HK-2 (cell line): Measurements from ENCODE around the gene CHPF2.
A peak's percentile ranks its signal among the peaks of the same experiment; 100 is the strongest.

Source experiments
- DNase-seq: peaks from one replicate; pipeline ENCODE4 v3.0.0-alpha.2; 2018; ENCODE audit not compliant: unreplicated experiment

CHPF2 gene

GRCh38 chr7:151232091-151232916 lies at the start of gene CHPF2:
TSS of gene CHPF2 (plus strand) at chr7:151232483. CDS start at chr7:151234012, 1,529 bp downstream.
- DNase-seq, result peak; percentile 89

GRCh38 chr7:151185762-151186639 lies 46.3 kb upstream of the CHPF2 start:
- no peak for DNase-seq

DNA sequence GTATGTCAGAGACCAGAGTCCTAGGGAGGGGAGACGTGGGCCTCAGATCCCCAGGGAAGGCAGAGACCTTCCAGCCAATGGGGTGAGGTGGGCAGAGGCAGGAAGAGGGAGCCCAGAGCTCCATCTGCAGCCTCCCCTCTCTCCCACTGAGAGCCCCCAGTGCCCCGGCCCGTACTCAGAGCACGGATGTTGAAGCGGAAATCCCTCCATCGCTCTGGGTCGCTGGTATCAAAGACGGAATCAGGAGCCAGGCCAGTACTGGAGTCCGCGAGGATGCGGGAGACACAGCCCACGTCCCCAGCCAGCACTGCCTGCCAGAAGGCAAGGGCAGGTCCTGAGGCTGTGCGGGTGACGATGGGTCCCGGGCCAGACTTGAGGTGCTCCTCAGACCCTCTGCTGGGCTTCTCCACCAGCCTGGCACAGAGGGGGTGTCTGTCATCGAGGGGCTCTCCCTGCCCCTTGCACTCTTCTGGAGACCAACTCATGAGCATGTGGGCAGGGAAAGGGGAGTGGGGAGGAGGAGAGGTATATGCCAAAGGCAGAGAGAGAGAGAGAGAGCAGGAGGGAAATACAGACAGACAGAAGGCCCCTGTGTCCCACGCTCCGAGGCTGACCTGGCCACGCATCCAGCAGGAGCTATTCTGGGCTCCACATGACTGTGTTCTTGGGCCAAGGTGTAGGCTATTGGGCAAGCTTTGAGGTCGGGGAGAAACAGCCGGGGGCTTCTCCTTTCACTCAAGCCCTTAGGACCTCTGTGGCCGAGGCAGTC lies 45.5 kb upstream of the CHPF2 start, which contains the start of gene ASB10:
ASB10 (minus strand) TSS at position 611 of the 769 bp plus-strand sequence; CDS start at position 491, 120 bp downstream.
- DNase-seq, result no peak

- no peak for DNase-seq
Observed at GRCh38 chr7:151187409-151188251, 44.7 kb upstream of the CHPF2 start.

DNA sequence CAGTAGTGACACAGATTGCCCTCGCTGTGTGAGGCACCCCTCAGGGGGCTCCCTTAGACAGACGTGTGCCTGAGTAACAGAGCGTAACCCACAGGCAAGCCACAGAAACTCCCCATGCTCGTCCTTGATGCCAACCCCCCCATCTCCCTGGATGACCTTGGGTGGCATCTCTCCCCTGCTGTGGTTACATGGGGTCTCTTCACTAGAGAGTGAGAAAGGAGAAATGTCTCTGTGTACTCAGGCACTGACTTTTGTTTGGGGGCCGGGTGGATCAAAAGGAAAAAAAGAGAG lies 44.1 kb upstream of the CHPF2 start:
- no peak for DNase-seq

DNA sequence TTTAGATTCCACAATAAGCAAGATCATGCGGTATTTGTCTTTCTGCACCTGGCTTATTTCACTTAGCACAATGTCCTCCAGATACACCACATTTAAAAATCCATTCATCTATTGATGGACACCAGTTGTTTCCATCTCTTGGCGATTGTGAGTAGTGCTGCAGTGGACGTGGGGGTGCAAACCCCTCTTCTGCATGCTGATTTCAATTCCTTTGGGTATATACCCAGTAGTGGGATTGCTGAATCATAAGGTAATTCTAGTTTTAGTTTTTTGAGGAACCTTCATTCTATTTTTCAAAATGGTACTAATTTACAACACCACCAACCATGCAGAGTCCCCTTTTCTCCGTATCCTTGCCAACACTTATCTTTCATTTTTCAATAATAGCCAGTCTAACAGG lies 43.2 kb upstream of the CHPF2 start:
- no peak for DNase-seq

DNA sequence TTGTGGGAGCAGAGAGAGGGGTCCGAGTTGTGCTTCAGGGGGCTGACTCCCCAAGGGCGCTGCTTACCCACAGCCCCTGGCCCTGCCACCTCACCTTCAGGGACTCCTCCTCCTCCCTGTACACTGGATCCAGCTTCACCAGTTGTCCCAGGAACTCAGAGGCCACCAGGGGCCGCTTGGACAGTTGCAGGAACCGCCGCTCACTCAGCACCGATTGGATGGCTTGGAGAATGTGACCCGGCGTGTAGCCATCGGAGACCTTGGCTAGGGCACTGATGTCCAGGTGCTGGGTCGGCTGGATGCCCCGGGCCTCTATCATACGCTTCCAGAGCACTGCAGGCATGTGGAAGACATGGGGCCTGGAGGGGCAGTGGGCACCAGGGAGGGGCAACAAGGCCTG lies 40.7 kb upstream of the CHPF2 start:
- no peak for DNase-seq

GRCh38 chr7:151192002-151192539 lies 40.2 kb upstream of the CHPF2 start:
- no peak for DNase-seq

- DNase-seq, result no peak
Observed at GRCh38 chr7:151193203-151193978, 38.9 kb upstream of the CHPF2 start.

DNA sequence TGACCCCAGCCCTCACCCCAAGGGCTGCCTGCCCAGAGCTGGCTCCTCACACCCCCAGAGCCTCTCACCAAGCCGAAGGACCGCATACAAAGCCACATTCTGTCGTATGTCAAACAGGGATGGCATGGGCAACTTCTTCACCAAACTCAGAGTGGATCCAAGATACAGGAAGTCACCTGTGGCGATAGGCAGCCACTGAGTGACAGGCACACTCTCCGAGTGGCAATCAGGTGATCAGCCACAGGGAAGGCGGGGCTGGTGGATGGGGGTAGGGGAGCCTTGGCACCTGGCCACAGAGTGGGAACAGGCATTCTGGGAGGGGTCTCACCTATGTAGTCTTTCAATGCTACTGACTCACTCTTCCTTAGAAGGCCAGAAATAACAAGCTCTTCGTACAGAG lies 38.1 kb upstream of the CHPF2 start:
- DNase-seq, result no peak

DNA sequence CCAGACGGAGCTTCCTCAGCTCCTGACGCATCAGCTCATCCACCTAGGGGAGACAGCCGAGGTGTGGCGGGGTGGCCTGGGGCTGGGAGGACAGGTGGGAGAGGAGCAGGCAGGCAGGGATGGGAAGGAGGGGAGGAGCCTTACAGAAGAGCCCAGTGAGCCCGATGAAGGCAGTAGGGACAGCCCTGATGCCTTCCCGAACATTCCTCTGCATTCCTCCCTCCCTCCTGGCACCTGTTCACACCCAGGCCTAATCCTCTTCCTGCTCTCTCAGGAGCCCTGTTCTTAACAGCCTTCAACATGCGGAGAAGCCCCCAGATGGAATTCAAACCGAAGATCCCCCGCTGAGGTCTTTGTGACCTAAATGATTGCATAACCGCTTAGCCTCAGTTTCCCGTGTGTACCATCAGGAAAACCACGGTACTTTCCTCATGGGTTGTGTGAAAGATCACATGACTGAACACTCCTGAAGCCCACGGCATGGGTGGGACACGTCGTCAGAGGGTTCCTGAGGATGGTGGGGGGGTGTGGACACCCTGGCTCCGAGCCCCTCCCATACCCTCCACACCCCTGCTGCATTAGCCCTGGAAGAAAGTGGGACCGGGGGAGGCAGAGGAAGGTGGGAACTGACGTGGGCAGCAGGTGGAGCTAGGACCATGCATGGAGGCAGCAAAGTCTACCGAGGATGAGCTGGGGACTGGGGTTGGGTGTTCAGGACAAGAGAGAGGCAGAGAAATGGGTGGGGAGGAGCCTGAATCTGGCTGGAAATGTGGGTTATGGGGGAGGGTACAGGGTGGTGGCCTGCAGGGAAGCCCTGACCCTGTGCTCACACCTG lies 36.5 kb upstream of the CHPF2 start:
- no peak for DNase-seq

DNA sequence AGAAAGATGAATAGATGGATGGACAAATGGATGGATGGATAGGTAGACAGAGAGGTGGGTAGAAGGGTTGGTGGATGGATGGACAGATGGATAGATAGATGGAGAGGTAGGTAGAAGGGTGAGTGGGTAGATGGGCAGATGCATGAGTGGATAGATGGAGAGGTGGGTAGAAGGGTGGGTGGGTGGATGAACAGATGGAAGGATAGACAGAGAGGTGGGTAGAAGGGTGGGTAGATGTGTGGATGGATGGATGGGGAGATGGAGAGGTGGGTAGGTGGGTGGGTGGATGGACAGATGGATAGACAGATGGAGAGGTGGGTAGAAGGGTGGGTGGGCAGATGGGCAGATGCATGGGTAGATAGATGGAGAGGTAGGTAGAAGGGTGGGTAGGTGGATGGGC lies 34.4 kb upstream of the CHPF2 start:
- DNase-seq, result no peak

DNA sequence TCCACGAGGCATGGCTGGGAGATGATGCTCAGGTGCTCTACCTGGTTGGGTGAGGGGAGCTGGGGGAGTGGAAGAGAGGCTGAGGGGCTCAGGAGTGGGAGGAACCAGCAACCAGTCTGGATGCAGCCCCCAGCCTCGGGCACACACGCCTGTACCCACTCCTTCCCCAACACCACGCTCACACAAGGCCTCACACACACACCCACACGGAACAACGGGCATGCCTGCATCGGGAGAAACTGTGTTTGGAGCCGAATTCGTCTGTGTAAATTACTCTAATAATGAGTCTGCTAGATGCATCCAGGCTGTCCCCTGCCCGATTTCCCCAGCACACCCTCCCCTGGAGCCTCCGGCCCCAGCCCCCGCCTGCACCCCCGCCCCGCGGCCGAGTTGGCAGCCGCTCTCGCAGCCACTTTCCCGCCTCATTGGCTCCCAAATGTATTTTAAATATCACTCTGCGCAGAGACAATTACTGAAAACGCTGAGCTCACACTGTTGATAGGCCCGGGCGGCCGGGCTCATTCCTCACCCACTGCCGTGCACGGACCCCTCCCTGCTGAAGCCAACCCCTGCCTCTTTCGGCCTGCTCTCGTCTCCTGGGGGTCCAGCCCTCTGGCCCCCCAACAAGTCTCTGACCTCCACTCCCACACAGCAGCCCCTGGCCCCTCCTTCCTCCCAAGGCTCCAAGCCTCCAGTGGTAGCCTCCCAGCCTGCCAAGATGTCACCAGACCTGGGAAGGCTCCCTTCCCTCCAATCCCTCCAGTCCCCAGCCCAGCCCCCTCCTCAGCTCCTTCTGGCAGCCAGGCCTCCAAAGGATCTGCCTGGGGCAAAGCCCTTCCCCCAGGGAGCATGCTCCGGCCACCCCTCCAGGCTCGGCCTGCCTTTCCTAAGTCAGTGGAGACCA lies 33.1 kb upstream of the CHPF2 start:
- no peak for DNase-seq

DNA sequence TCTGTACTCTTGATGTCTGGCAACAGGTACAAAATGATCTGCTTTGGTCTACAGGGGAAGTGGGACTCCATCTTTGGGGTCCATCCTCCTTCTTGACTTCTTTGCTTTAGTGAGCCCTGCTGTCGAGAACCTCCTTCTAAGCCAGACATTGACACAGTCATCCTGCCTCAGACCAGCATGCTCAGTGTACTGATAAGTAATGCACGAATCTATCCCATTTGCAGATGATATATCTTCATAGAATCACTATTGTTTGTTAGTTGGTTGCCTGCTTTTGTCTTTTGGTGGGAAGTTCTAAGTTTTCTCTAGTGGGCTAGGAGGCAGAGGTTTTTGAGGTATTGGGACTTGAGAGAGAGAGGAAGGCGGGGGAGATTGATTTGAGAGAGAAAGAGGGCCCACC lies 30.9 kb upstream of the CHPF2 start:
- DNase-seq, result no peak

DNA sequence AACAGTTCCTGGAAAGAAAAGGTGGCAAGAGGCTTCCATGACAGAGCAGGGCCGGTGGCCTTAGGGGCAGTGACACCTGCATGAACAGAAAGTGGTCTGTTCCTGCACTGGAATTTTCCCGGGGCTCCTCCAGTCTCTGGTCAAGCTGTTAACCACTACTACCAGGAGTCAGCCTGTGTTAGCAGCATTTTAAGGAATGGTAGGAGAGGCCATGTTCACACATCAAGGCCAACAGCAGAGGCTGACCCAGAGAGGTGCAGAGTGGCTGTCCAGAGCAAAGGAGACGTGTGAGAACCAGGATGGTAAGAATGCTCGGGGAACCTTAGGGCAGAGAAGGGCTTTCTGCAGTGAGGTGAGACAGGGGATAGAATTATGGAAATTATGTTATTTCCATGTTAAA lies 30.5 kb upstream of the CHPF2 start:
- DNase-seq, result no peak

GRCh38 chr7:151202836-151203235 lies 29.4 kb upstream of the CHPF2 start:
- no peak for DNase-seq

DNA sequence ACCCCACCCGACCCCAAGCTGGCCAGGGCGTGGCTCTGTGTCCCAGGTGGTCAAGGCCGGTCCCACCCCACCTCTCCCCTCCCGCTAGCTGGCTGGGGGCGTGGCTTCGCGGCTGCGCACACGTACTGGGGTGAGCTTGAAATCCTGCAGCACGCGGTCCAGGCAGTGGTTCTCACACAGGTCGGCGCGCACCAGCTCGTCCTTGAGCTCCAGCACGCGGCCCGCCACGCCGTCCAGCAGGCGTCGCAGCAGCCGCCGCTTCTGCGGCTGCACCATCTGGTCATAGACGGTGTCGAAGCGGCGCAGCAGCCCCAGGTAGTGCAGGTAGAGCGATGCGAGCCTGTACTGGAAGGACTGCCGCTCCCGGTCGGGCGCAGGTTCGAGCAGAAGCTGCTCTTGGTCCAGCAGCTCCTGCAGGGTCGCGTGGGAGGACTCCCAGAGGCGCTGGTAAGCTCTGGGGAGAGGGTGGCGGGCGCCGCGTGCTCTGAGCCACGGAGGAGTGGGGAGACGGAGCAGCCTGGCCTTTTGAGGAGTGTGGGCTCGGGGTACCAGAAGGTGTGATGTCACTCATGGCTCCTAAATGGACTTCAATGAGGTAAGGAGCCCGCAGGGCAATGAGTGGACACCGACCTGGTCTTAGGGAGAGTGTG lies 27.8 kb upstream of the CHPF2 start:
- DNase-seq, result no peak

GRCh38 chr7:151205730-151206129 lies 26.6 kb upstream of the CHPF2 start:
- DNase-seq, result no peak
